ENCODE results near the gene GARIN1A.

The GARIN1A gene

DNA sequence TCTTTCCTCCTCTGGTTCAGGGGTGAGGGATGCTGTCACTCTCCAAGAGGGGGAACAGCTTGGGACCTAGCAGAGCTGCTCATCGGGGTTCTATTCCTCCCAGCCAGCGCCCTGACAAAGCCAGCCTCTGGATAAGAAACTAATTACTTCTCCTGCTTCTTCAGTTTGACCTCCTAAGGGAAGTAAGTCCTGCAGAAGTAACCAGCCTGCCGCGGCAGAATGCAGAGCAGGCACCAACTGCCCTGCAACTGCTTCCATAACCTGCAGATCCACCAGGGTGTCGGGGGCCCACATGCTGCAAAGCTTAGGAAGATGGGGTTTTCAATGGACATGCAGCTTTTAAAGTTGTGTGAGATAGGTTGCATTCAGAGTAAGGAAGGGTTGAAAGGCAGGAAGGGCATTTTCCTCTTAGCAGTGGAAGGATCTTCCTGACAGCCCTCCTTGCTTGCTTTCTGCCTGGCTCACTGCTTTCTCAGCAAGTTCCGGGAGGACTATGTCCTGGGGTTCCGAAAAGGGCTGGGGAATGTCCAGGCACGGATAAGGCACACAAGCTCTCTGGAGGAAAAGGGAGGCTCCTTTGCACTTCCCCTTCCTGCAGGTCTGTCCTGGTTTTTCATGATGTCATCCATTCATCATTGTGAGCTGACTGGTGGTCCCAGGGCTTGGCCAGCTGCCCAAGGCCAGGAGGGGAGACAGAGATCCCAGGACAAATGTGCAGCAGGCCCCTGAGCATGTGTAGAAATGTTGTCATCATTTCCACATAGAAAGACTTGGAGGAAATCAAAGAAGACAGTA lies 42.8 kb downstream of the GARIN1A start:
- POLR2A ChIA-PET = no interaction called here
- CTCF ChIA-PET = no interaction called here
- DNase-seq (ENCODE audit: extremely low spot score) = no peak
- TF ChIP-seq NFRKB (IDR thresholded peaks at IDR 0.05) (no peak), LEF1 (IDR thresholded peaks at IDR 0.05; ENCODE audit: borderline replicate concordance) (no peak), FOXA1 (IDR thresholded peaks at IDR 0.05) (no peak), ZNF384 (IDR thresholded peaks at IDR 0.05) (no peak), BHLHE40 (IDR thresholded peaks at IDR 0.05; ENCODE audit: borderline replicate concordance) (no peak), FOXM1 (IDR thresholded peaks at IDR 0.05; ENCODE audit: borderline replicate concordance) (no peak), HDGF (IDR thresholded peaks at IDR 0.05; ENCODE audit: borderline replicate concordance) (no peak), CTBP1 (IDR thresholded peaks at IDR 0.05; ENCODE audit: borderline replicate concordance) (no peak), ELF4 (IDR thresholded peaks at IDR 0.05) (no peak), SP1 (IDR thresholded peaks at IDR 0.05) (no peak), FOXK2 (IDR thresholded peaks at IDR 0.05) (no peak), SUZ12 (IDR thresholded peaks at IDR 0.05) (no peak), ARNT (IDR thresholded peaks at IDR 0.05) (no peak), TARDBP (IDR thresholded peaks at IDR 0.05) (no peak), L3MBTL2 (conservative IDR thresholded peaks at IDR 0.05) (no peak)
- TF ChIP-seq, protein P1, sequence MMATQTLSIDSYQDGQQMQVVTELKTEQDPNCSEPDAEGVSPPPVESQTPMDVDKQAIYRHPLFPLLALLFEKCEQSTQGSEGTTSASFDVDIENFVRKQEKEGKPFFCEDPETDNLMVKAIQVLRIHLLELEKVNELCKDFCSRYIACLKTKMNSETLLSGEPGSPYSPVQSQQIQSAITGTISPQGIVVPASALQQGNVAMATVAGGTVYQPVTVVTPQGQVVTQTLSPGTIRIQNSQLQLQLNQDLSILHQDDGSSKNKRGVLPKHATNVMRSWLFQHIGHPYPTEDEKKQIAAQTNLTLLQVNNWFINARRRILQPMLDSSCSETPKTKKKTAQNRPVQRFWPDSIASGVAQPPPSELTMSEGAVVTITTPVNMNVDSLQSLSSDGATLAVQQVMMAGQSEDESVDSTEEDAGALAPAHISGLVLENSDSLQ (IDR thresholded peaks at IDR 0.05) = no peak

DNA sequence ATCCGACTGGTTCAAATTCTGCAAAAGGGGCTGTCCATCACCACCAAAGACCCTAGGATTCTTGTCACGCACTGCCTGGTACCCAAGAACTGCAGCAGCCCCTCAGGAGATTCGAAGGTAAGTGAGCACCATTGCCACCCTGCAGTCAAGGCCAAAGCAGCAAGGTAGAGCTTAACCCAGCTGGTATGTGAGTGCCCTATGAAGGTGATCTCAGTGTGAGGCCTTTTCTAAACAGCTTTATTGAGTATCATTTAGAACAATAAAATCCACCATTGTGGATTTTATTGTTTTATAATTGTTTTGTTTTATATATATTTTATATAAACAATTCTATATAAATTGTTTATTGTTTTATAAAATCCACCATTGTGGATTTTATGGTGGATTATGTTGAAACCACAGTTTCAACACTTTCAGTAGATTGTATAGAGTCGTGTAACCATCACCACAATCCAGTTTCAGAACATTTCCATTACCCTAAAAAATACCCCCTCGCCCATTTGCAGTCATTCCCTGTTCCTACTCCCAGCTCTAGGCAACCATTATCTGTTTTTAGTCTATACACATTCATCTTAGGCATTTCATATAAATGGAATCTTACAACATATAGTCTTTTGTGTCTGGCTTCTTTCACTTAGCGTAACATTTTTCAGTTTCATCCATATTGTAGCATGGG lies 47.0 kb downstream of the GARIN1A start:
- DNase-seq (ENCODE audit: extremely low spot score) = no peak
- TF ChIP-seq ZNF384 (IDR thresholded peaks at IDR 0.05) (no peak), BHLHE40 (IDR thresholded peaks at IDR 0.05; ENCODE audit: borderline replicate concordance) (no peak)
- CTCF ChIA-PET = no interaction called here
- POLR2A ChIA-PET = interaction anchor here (1.4 kb wide), 1 partner anchor 19 kb away, joined by 5 read pairs; the partner anchor contains the start of gene CALU

DNA sequence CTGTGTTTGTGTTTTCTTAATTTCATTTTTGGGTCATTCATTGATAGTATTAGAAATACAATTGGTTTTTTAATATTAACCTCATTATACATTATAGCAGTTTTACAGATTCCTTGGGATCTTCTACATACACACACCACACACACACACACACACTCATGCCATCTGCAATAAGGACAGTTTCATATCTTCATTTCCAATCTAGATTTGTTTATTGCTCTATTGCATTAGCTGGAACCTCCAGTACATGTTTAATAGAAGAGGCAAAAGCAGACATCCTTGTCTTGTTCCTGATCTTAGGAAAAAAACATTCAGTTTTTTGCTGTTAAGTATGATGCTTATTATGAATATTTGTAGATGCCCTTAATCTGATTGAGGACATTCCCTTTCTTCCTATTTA lies 49.3 kb downstream of the GARIN1A start:
- TF ChIP-seq FOXK2 (IDR thresholded peaks at IDR 0.05) (no peak), CTBP1 (IDR thresholded peaks at IDR 0.05; ENCODE audit: borderline replicate concordance) (no peak), TARDBP (IDR thresholded peaks at IDR 0.05) (no peak), ARNT (IDR thresholded peaks at IDR 0.05) (no peak)
- ChIA-PET CTCF (no interaction called here), POLR2A (interaction anchor here (1.2 kb wide), 1 partner anchor 17 kb away, joined by 3 read pairs; no protein-coding TSS in a partner anchor)
- DNase-seq (ENCODE audit: extremely low spot score) = no peak
